ENCODE data around the gene CDH13.

DNA sequence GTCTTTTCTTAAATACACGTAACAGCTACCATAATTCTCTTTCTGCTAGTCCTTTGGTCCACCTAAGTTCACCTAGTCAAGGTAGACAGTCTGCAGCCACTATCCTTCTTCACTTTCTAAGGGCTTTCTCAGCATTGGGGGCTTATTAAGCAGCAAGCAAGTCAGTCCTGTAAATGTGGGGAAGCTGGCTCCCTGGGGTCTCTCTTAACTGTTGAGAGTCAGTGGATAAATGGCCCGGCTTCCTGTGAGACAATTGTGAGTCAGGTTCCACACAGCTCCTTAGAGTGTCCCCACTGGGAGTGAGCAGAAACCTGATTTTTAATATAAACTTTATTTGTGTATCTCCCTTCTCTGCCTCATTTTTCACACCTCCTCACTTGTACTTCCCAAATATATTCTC, 132.1 kb downstream of the CDH13 start:
- TF ChIP-seq, protein P1, sequence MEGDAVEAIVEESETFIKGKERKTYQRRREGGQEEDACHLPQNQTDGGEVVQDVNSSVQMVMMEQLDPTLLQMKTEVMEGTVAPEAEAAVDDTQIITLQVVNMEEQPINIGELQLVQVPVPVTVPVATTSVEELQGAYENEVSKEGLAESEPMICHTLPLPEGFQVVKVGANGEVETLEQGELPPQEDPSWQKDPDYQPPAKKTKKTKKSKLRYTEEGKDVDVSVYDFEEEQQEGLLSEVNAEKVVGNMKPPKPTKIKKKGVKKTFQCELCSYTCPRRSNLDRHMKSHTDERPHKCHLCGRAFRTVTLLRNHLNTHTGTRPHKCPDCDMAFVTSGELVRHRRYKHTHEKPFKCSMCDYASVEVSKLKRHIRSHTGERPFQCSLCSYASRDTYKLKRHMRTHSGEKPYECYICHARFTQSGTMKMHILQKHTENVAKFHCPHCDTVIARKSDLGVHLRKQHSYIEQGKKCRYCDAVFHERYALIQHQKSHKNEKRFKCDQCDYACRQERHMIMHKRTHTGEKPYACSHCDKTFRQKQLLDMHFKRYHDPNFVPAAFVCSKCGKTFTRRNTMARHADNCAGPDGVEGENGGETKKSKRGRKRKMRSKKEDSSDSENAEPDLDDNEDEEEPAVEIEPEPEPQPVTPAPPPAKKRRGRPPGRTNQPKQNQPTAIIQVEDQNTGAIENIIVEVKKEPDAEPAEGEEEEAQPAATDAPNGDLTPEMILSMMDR (IDR thresholded peaks at IDR 0.05), result no peak
- TF ChIP-seq POLR2A (IDR thresholded peaks at IDR 0.05), result no peak

All from thyroid gland (tissue), 4 donors.